Right forelimb (tissue), 1 donor: Measurements from ENCODE around the gene ACOT4.
"Not testable (repeated sequence)": the region's sequence is repeated elsewhere in the genome, so short reads cannot be mapped to it uniquely, and the experiment has no call there.

Source experiments
- DNase-seq: peaks from one replicate; pipeline ENCODE4 v3.0.0-alpha.2; 2018

Gene ACOT4

GRCh38 chr14:73634011-73634833 is 42.5 kb downstream of the ACOT4 start:
- peak; percentile 60 for DNase-seq

GRCh38 chr14:73636355-73636754 is 44.7 kb downstream of the ACOT4 start:
- not testable (repeated sequence) for DNase-seq

DNA sequence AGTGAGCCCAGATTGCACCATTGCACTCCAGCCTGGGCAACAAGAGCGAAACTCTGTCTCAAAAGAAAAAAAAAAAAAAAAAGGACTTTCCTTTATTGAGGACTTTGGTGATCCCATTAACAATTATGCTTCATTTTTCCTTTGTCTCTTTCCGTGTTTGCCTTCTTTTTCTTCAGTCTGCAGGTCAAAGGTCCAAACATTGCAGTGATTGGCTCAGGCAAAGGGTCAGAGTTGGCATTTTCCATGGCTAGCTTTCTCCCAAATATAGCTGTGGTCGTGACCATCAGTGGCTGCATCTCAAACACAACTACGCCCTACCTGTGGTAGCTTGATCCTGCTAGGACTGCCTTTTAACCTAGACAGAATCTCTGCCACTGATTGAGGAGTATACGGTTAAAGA is 46.2 kb downstream of the ACOT4 start:
- no peak for DNase-seq

- DNase-seq = no peak
These were observed 49.2 kb downstream of the ACOT4 start for GRCh38 chr14:73640796-73641365.

DNA sequence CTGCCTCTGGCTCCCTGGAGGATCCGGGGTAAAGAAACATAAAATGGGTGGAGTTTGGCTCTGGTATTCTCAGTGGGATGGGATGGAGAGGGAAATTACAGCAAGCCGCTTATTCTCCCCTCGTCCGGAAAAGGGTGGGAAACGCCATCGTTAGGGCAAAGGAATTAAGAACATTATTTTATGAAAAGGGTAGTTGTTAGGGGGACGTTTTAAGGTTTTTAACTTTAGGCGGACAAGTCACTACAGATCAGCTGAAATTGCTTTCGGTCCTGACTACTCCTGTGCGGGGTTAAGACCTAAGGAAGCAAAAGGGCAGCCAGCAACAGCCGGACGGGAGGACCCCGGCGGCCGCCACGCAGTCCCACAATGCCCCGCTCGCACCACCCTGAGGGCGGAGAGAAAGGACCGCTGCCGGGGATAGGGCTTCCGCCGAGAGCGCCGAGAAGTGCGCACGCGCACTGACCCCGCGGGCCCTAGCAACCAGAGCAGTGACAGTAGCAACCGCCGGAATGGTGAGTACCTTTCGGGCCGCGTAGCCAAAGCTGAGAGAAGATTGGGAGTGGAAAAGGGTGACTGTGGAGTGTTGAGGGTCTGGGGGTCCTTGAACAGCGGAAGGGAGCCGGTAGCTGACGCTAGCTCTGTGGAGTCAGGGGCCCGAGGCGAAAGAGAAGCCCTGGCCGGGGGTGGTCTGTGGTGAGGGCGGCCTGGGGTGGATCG is 53.0 kb downstream of the ACOT4 start, which contains the start of gene DNAL1:
DNAL1 (plus strand) TSS at position 456 of the 717 bp plus-strand sequence; CDS start at position 510, 54 bp downstream.
- DNase-seq = peak; percentile 95

- DNase-seq = no peak
These were observed 53.6 kb downstream of the ACOT4 start for GRCh38 chr14:73645248-73645610.
